ENCODE data around the gene KHK.

Gene KHK

GRCh38 chr2:27083410-27084296, 2.9 kb upstream of the KHK start (continued):
- 0 out of 2 replicates have a peak, but pooled peaks have one; percentile 34 for TF ChIP-seq ZNF449 (tag by site-specific recombination; IDR thresholded peaks at IDR 0.05)
- 0 out of 2 replicates have a peak, but pooled peaks have one; percentile 11 for TF ChIP-seq SCRT2 (tag by site-specific recombination; IDR thresholded peaks at IDR 0.05)

GRCh38 chr2:27084297-27085061, 2.1 kb upstream of the KHK start:
- peaks cover 0 to 7% of the 10 kb centered on the region in 2 experiments; a peak in 1 of 3 replicates for H3K36me3 ChIP-seq (ENCODE audit: control insufficient read depth in 2 of 2, insufficient read depth in 1 of 2, low read length in 2 of 2)
- ChIA-PET CTCF (interaction anchor here (0.7 to 2.9 kb wide), 6 partner anchors 9 to 196 kb away, joined by 3 to 11 read pairs (median 3); no protein-coding TSS in a partner anchor), POLR2A (interaction anchor here (0.6 to 4.1 kb wide), 3 partner anchors 12 to 68 kb away, joined by 4 to 45 read pairs (median 7); partner anchors contain the start of gene OST4)
- TF ChIP-seq ZNF473 (tag by site-specific recombination; IDR thresholded peaks at IDR 0.05) (no peak), GLIS2 (tag by site-specific recombination; IDR thresholded peaks at IDR 0.05) (peak; percentile 42; the same call in 1 of the 2 replicates), GFI1B (tag by site-specific recombination; IDR thresholded peaks at IDR 0.05) (no peak), ZBTB48 (tag by site-specific recombination; IDR thresholded peaks at IDR 0.05) (peak; percentile 19; the same call in 1 of the 2 replicates)
- no peak overlapping the region for H3K4me3 ChIP-seq (ENCODE audit: low read depth, low read length)
- H3K27ac ChIP-seq (ENCODE audit: extremely low read depth, low read depth, low read length) = no peak overlapping the region
- peaks cover 8% of the 10 kb centered on the region for H3K4me1 ChIP-seq (ENCODE audit: control insufficient read depth, insufficient read depth, low read length)
- H3K9me3 ChIP-seq (ENCODE audit: control insufficient read depth, insufficient read depth, low read depth, low read length) = no peaks in the 10 kb centered on the region

GRCh38 chr2:27085062-27085672, 1.4 kb upstream of the KHK start:
- ChIA-PET POLR2A (interaction anchor here (0.8 to 1.5 kb wide), 3 partner anchors 11 to 35 kb away, joined by 3 to 5 read pairs (median 4); partner anchors contain the start of gene OST4), CTCF (interaction anchor here (0.7 to 3.3 kb wide), 6 partner anchors 8 to 133 kb away, joined by 3 to 44 read pairs (median 4); no protein-coding TSS in a partner anchor)
- Histone ChIP-seq H3K27ac (ENCODE audit: extremely low read depth, low read depth, low read length) (no peak overlapping the region; the same call in 1 of the 2 replicates), H3K36me3 (ENCODE audit: control insufficient read depth in 2 of 2, insufficient read depth in 1 of 2, low read length in 2 of 2) (peaks cover 0 to 7% of the 10 kb centered on the region in 2 experiments; a peak in 1 of 3 replicates), H3K9me3 (ENCODE audit: control insufficient read depth, insufficient read depth, low read depth, low read length) (no peaks in the 10 kb centered on the region), H3K4me1 (ENCODE audit: control insufficient read depth, insufficient read depth, low read length) (peaks cover 8% of the 10 kb centered on the region), H3K4me3 (ENCODE audit: low read depth, low read length) (no peak overlapping the region)
- TF ChIP-seq GLIS1 (tag by site-specific recombination; IDR thresholded peaks at IDR 0.05) = peak; percentile 83; the same call in 1 of the 2 replicates
- TF ChIP-seq BCL11A (tag by site-specific recombination; IDR thresholded peaks at IDR 0.05; ENCODE audit: low read depth) = no peak
- no peak for TF ChIP-seq ZNF16 (tag by site-specific recombination; IDR thresholded peaks at IDR 0.05; ENCODE audit: low read depth)
- TF ChIP-seq ZNF138 (tag by site-specific recombination; IDR thresholded peaks at IDR 0.05; ENCODE audit: borderline replicate concordance) = no peak
- peak; percentile 53; the same call in 1 of the 2 replicates for TF ChIP-seq ZNF24 (tag by site-specific recombination; IDR thresholded peaks at IDR 0.05)

- H3K27ac ChIP-seq (ENCODE audit: extremely low read depth, low read depth, low read length) = peak overlapping the region; percentile 72
- POLR2A ChIA-PET = interaction anchor here (0.8 to 1.5 kb wide), 3 partner anchors 10 to 35 kb away, joined by 3 to 5 read pairs (median 4); partner anchors contain the start of gene OST4
- no peaks in the 10 kb centered on the region for H3K9me3 ChIP-seq (ENCODE audit: control insufficient read depth, insufficient read depth, low read depth, low read length)
- peaks cover 8% of the 10 kb centered on the region for H3K4me1 ChIP-seq (ENCODE audit: control insufficient read depth, insufficient read depth, low read length)
- peaks cover 0 to 7% of the 10 kb centered on the region in 2 experiments; a peak in 1 of 3 replicates for H3K36me3 ChIP-seq (ENCODE audit: control insufficient read depth in 2 of 2, insufficient read depth in 1 of 2, low read length in 2 of 2)
- peak overlapping the region; percentile 46 for H3K4me3 ChIP-seq (ENCODE audit: low read depth, low read length)
- CTCF ChIA-PET = interaction anchor here (0.7 to 3.3 kb wide), 5 partner anchors 13 to 896 kb away, joined by 3 to 44 read pairs (median 5); no protein-coding TSS in a partner anchor
- TF ChIP-seq ZNF768 (tag by site-specific recombination; IDR thresholded peaks at IDR 0.05) (no peak), ZNF692 (tag by site-specific recombination; IDR thresholded peaks at IDR 0.05) (peak; percentile 30; the same call in 1 of the 2 replicates), ZNF544 (tag by site-specific recombination; IDR thresholded peaks at IDR 0.05) (no peak), ZNF10 (tag by site-specific recombination; IDR thresholded peaks at IDR 0.05) (no peak), ZNF138 (tag by site-specific recombination; IDR thresholded peaks at IDR 0.05; ENCODE audit: borderline replicate concordance) (no peak), HIC1 (tag by site-specific recombination; IDR thresholded peaks at IDR 0.05) (0 out of 2 replicates have a peak, but pooled peaks have one; percentile 42), ZNF558 (tag by site-specific recombination; IDR thresholded peaks at IDR 0.05) (no peak), ZNF266 (tag by site-specific recombination; IDR thresholded peaks at IDR 0.05; ENCODE audit: low read depth) (no peak), ZXDB (tag by site-specific recombination; IDR thresholded peaks at IDR 0.05) (no peak)
These were observed 891 bp upstream of the KHK start for GRCh38 chr2:27085673-27086089.
